Stomach (tissue), 19 donors: ENCODE results near the gene NSF. TPM values are rescaled to one million over a fixed set of nuclear protein-coding genes. Genes with fewer than 3 reads are reported as not detected.
"Not testable (repeated sequence)": the region's sequence is repeated elsewhere in the genome, so short reads cannot be mapped to it uniquely, and the experiment has no call there.

Experiments
- DNase-seq, 2 donors: peaks; one replicate each; pipeline versions ENCODE4 v3.0.0 to v3.0.0-alpha.2; 2013 to 2019
- H3K27ac ChIP-seq, 5 donors: fragments of 200-600 bp in 4 of 5; sonication (generic) in 4 of 5; one replicate each; pipeline ENCODE4 v1.5.1; 2013 to 2019; ENCODE audit warnings: mild to moderate bottlenecking in 1 of 5, moderate library complexity in 1 of 5
- H3K27me3 ChIP-seq, 3 donors: fragments of 200-600 bp; sonication (generic); one replicate each; pipeline ENCODE4 v1.5.1; 2017 to 2019; ENCODE audit warnings: mixed run types in 1 of 3
- H3K36me3 ChIP-seq, 4 donors: fragments of 200-600 bp; sonication (generic); 1 replicate in 3 of 4; 2 replicates in 1 of 4; pipeline ENCODE4 v1.5.1; 2016 to 2019
- H3K4me1 ChIP-seq, 4 donors: fragments of 200-600 bp; sonication (generic); one replicate each; pipeline ENCODE4 v1.5.1; 2016 to 2019
- H3K4me3 ChIP-seq, 4 donors: fragments of 200-600 bp; sonication (generic) in 3 of 4; one replicate each; pipeline ENCODE4 v1.5.1; 2016 to 2019; ENCODE audit warnings: mild to moderate bottlenecking in 1 of 4
- H3K9me3 ChIP-seq, 4 donors: fragments of 200-600 bp; sonication (generic); one replicate each; pipeline ENCODE4 v1.5.1; 2016 to 2019
- WGBS, 5 donors: extraction: QIAGEN DNeasy Blood & Tissue Kit in 3 of 5; methylation state at CpG; one replicate each; pipeline versions ENCODE4 v1.1.5 to v1.1.7; 2013 to 2018; 5-methylcytosine and 5-hydroxymethylcytosine counted together
- intact Hi-C: fragments of 100-400 bp; cut with DNase I; formaldehyde crosslinking; loops from one replicate; pipeline ENCODE4 v1.15.1; 2023; ENCODE audit warnings: low total_unique reads
- long read RNA-seq, 10 donors: transcript quantifications; one replicate each; lab custom pipeline, GENCODE V29; 2026
- polyA plus RNA-seq, 3 donors: library from polyadenylated mRNA; stranded (reverse); fragments of 200-250 nt; gene quantifications; one replicate each; pipeline ENCODE4 v1.2.3, GENCODE V29; 2013
- total RNA-seq, 5 donors: library from RNA; depleted of rRNA; stranded (reverse); fragments of >200 nt; gene quantifications; one replicate each; pipeline versions ENCODE4 v1.1.0 to v1.2.3, GENCODE V29; 2014 to 2016
- donor health status: healthy with polysubstance abuse.
- donor health status: Bipolar disorder and iron deficiency.
- donor health status: healthy.

The NSF gene
- 10 to 100 TPM in 4 of 5 donors, 1 to 10 TPM in 1; 7.0 to 75.2 (median 29.5) TPM for total RNA-seq
- polyA plus RNA-seq: 10 to 100 TPM in 2 of 3 donors, 1 to 10 TPM in 1; 7.6 to 18.0 (median 14.6) TPM
- long read RNA-seq, donor 1: 0 reads
- long read RNA-seq, donor 2, partial matches to known transcripts: 5 of 8 reads
- long read RNA-seq, donor 2, other reads (novel, unspliced or antisense): 0 of 8 reads
- long read RNA-seq, donor 3: 0 reads
- long read RNA-seq, donor 4, partial matches to known transcripts: 0 of 1 reads
- long read RNA-seq, donor 4, other reads (novel, unspliced or antisense): 0 of 1 reads
- long read RNA-seq, donor 5, partial matches to known transcripts: 0 of 2 reads
- long read RNA-seq, donor 5, other reads (novel, unspliced or antisense): 0 of 2 reads
- long read RNA-seq, donor 6, transcript NSF-201 (21 exons, 3,983 nt): major isoform, 5 of 12 reads
- long read RNA-seq, donor 6, partial matches to known transcripts: 5 of 12 reads
- long read RNA-seq, donor 6, other reads (novel, unspliced or antisense): 0 of 12 reads
- long read RNA-seq, donor 7, partial matches to known transcripts: 0 of 4 reads
- long read RNA-seq, donor 7, other reads (novel, unspliced or antisense): 0 of 4 reads
- long read RNA-seq, donor 8, partial matches to known transcripts: 0 of 1 reads
- long read RNA-seq, donor 8, other reads (novel, unspliced or antisense): 0 of 1 reads
- long read RNA-seq, donor 9: 0 reads
- long read RNA-seq, donor 10, partial matches to known transcripts: 0 of 3 reads
- long read RNA-seq, donor 10, other reads (novel, unspliced or antisense): 0 of 3 reads

DNA sequence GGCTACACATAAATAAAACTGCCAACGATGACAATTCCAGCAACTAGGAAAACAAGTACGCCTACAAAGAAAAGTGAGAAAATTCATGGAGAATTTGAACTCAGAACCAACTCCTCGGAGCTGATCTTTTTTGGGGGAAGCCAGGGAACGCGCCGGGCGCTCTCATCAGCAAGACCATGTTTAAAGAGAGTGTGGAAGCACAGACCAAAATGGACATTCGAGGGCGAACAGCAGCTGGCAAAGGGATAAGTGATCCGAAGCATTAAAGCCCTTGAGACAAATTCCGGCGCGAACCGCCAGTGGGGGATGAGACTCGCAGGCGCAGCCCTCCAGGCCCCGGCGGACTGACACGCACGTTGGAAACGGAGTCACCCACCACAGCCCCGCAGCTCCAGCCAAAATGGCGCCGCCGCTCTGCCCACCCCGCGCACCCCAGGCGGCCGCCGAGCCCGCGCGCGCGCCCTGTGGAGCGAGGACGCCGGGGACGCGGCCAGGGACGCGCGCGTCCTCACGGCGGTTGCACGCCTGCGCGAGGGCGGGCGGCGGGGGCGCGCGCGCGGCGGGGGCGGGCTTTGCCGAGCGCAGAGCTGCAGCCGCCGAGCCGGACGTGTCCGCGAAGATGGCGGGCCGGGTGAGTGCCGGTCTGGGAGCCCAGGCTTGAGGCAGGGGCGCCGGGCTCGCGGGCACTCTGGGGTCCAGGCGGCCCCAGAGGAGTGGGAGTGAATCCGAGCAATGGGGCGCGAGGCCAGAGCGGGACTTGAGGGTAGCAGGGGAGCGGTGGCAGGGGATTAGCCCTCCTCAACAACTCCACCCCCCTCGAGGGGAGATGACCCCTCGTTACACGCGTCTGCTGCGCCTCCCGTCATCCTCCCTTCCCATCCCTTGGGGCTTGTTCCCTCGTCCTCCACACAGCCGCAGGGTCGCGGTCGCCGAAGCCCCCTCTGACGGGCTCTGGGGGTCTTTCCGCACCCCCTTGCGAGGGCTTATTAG lies at the start of gene NSF:
NSF (plus strand) TSS at position 513 of the 990 bp plus-strand sequence; CDS start at position 620, 107 bp downstream.
- H3K4me3 ChIP-seq, H3K27ac ChIP-seq, DNase-seq, intact Hi-C loops, H3K9me3 ChIP-seq, H3K4me1 ChIP-seq, H3K36me3 ChIP-seq, H3K27me3 ChIP-seq: not testable (repeated sequence)
- no CpG with 5 or more reads among the region's 95 CpGs for WGBS, 5 donors

DNA sequence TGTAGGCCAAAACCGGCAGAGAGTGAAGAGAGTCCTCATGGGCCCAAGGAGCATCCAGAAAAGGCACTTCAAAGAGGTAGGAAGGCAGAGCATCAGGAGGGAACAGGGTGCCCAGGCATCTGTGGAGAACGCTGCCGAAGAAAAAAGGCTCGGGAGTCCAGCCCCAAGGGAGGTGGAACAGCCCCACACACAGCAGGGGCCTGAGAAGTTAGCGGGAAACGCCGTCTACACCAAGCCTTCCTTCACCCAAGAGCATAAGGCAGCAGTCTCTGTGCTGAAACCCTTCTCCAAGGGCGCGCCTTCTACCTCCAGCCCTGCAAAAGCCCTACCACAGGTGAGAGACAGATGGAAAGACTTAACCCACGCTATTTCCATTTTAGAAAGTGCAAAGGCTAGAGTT lies 41.9 kb upstream of the NSF start:
- H3K9me3 ChIP-seq, H3K4me1 ChIP-seq, H3K27me3 ChIP-seq, H3K27ac ChIP-seq, DNase-seq, intact Hi-C loops, H3K4me3 ChIP-seq: not testable (repeated sequence)
- WGBS, 5 donors: 94 to 98% (median 95%) methylated on average over 9 of the region's 10 CpGs
- peaks cover 0 to 15% (median 2%) of the 10 kb centered on the region in 4 donors for H3K36me3 ChIP-seq

DNA sequence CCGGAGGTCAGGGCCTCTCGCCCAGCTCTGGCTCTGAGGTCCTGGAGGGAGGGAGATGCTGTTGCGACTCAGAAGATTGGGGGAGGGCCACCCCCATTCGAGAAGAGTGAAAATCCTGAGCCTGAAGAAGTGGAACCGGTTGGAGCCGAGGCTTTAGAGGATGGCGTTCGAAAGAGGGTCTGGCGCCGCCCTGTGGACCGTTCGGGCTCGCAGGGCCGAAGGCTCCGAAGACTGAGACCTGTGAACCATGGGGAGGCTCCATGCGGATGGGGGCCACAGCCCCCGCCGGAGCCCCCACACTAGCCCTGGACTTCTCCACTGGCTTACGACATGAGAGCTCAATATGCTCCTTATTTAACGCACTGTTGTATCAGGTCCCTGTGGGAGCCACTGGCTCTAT lies 31.3 kb upstream of the NSF start:
- intact Hi-C loops, H3K36me3 ChIP-seq, H3K9me3 ChIP-seq, H3K27me3 ChIP-seq, H3K27ac ChIP-seq, H3K4me3 ChIP-seq, DNase-seq, H3K4me1 ChIP-seq: not testable (repeated sequence)
- WGBS, 5 donors: no CpG with 5 or more reads among the region's 20 CpGs

DNA sequence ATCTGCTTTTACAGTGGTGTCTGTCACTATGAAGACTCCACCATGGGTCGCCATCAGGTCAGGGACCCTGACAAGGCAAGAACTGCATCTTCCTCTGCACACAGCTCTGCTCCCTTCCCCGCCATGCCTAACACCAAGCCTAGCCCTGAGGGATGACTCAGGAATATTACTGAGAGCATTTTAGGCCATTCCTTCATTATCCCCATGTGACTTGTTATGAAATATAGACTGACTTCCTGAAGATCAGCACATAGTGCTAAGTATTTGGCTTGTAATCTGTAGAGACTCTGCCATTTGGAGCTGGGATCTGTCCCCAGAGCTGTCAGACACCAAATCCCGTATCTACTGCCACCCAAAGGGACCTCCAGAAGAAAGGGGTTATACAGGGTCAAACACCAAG lies 30.4 kb upstream of the NSF start:
- DNase-seq, H3K27me3 ChIP-seq, H3K27ac ChIP-seq, intact Hi-C loops, H3K4me3 ChIP-seq, H3K4me1 ChIP-seq, H3K9me3 ChIP-seq, H3K36me3 ChIP-seq: not testable (repeated sequence)
- WGBS, 5 donors: no CpG with 5 or more reads among the region's 3 CpGs

DNA sequence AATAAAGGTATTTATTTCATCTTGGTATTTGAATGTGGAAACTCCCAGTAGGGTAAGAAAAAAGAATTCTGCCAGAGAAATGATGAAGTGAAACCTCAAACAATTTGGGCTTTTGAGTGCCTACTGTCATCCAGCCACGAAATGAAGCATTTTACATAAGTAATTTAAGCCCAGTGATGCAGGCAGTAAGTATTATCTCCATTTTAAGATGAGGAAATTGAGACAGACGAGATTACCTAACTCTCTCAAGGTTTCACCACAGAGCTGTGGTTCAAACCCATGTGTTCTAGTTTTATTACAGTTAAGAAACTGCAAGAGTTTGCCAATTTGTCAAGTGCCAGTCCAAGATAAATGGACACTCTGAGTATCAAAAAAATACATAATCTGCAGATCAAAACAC lies 24.2 kb upstream of the NSF start:
- intact Hi-C loops, H3K4me3 ChIP-seq, DNase-seq, H3K27ac ChIP-seq, H3K9me3 ChIP-seq, H3K27me3 ChIP-seq, H3K4me1 ChIP-seq, H3K36me3 ChIP-seq: not testable (repeated sequence)
- WGBS, 5 donors: no CpG with 5 or more reads among the region's 2 CpGs

DNA sequence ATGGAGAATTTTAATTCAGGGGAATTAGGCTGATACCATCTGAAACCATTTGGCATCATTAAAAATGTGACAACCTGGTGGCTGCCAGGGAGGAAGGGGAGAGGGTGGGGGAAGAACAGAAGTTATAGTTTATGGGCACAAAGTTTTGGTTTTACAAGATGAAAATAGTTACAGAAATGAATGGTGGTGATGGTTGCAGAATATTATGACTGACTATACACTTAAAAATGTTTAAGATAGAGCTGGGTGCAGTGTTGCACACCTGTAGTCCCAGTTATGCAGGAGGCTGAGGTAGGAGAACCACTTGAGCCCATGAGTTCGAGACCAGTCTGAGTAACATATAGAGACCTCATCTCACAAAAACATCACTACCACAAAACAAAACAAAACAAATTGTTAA lies 23.5 kb upstream of the NSF start:
- H3K36me3 ChIP-seq, H3K4me1 ChIP-seq, H3K27me3 ChIP-seq, H3K4me3 ChIP-seq, H3K27ac ChIP-seq, H3K9me3 ChIP-seq, intact Hi-C loops, DNase-seq: not testable (repeated sequence)
- WGBS, 5 donors: no CpG with 5 or more reads among the region's 1 CpG

DNA sequence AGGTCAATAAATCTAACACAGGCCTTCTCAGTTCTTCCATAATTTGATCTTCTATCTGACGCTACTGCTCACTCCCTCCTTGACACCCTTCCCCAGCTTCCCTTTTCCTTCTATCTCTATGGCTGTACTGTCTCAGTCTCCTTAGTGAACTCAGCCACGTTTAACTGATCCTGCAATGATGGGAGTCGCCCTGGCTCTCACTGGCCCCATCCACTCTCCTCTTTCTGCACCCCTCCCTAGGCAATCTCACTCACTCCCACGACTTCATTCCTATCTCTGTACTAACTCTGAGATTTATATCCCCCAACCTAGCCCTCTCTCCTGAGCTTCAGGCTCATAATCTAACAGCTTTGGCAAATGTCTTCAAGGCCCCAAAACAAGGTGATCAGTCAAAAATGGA lies 18.7 kb upstream of the NSF start:
- DNase-seq, H3K4me1 ChIP-seq, intact Hi-C loops, H3K36me3 ChIP-seq, H3K9me3 ChIP-seq, H3K27ac ChIP-seq, H3K4me3 ChIP-seq, H3K27me3 ChIP-seq: not testable (repeated sequence)
- no CpG with 5 or more reads among the region's 4 CpGs for WGBS, 5 donors

DNA sequence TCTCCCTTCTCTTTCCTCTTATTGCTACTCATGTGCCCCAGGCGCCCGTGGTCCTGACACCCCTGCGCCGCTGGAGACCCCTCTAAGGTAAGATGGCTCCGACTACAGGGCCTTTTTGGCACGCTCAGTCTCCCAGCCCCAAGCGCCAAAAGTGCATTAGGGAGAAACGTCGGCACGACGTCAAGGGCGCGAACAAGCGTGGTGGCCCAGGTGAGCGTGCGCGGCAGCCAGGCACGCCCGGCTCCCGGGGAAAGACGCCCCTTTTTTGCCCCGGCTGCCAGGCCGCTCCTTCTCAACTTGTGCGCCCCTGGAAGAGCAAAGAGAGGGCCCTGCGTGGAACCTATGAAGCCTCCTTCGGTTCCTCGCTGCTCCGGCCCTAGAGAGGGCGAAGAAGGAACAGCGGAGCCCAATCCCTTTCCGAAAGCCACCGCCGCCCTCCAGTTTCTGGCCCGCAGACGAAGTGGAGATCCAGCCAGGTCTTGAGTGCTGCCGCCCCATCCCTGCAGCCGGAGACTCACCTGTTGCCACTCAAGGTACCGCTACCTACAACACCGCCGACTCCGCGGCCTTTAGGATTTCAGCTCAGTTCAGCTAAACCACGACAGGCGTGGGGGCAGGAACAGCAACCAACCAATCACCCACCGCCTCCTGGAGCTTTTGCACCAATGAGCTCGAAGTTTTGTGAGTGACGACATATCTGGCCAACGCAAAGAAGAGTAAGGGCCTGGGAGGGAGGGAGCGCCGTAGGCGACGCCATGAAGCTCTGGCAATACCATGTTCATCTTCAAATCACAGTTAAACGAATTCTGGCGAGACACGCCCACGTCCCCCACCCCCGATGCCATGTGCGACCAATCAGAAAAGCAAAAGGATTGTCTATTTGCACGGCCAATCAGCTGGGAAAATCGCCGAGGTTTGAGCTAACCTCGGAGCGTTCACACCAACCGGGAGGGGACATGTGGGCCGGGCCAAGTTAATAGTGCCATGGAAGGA lies 11.1 kb upstream of the NSF start, which contains the start of gene ARL17A:
ARL17A (minus strand) TSS at position 609 of the 993 bp plus-strand sequence. CDS start 3,369 bp downstream, outside the sequence.
- Histone ChIP-seq H3K27ac (peak within 1 kb of the TSS in 4 of 5 donors; percentile 60 to 81 (median 67)), H3K4me3 (peak within 1 kb of the TSS in 2 of 4 donors; percentile 15 to 29)
- 0 to 1% (median 0%) methylated on average over 7 of the region's 65 CpGs; no CpG with 5 or more reads in 2 of the 5 donors for WGBS, 5 donors
- intact Hi-C loops, H3K36me3 ChIP-seq, H3K4me1 ChIP-seq, H3K27me3 ChIP-seq, H3K9me3 ChIP-seq: not testable (repeated sequence)
- DNase-seq: peak in 1 of 2 donors; percentile 83

DNA sequence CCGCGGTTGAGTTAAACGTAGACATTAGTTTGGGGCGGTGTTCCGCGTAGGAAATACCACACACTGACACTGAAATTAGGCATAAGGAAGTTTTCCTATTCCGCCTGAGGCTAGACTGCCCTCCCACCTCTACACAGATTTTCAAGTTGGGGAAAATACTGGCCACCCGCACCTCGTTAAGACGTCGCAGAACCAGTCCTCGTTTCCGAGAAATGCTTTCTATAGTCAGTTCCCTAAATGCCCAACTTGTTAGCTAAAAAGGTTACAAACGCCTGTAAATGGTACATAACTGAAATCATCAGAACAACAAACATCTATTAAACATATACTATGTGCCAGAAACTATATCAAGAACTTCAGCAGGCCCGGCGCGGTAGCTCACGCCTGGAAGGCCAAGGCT lies 10.4 kb upstream of the NSF start:
- intact Hi-C loops, H3K27me3 ChIP-seq, H3K4me1 ChIP-seq, DNase-seq, H3K36me3 ChIP-seq, H3K9me3 ChIP-seq: not testable (repeated sequence)
- 7 to 30% (median 19%) methylated on average over 1 to 7 of the region's 18 CpGs; no CpG with 5 or more reads in 1 of the 5 donors for WGBS, 5 donors
- peak overlapping the region in 2 of 4 donors; percentile 15 to 29 for H3K4me3 ChIP-seq
- peak overlapping the region in 4 of 5 donors; percentile 60 to 81 (median 67) for H3K27ac ChIP-seq

DNA sequence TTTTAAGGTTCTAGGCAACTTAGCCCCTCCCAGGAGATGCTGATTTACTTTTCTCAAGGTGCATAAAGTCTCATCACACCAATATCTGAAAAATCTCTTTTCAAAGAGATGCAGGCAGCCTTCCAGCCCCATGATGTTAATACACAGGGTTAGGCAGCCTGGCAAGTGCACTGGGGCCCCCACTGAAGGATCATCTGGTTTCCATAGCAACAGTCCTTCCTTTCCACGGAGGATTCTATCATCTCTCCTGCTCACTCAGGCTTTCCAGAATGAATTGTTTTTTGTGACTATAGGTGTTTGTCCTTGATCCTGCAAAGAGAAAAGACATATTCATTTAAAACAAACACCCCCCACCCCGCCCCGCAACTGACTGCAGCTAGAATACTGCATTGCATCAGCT lies 5.0 kb upstream of the NSF start:
- H3K27me3 ChIP-seq, H3K4me1 ChIP-seq, intact Hi-C loops, H3K9me3 ChIP-seq, H3K27ac ChIP-seq, DNase-seq, H3K36me3 ChIP-seq, H3K4me3 ChIP-seq: not testable (repeated sequence)
- WGBS, 5 donors: no CpG with 5 or more reads among the region's 3 CpGs
